Activated CD8-positive, alpha-beta T cell treated with anti-CD3 and anti-CD28 coated beads, Interleukin-2, amount 10 ng/mL, durations not matched to agents 7 days and 5 days (primary cell): ENCODE data around the gene NNMT. TPM values are rescaled to one million over a fixed set of nuclear protein-coding genes. Genes with fewer than 3 reads are reported as not detected.

Experiments
- ATAC-seq: fragments of 150-1000 bp; cut with Tn5 transposase; one replicate; pipeline ENCODE4 v1.10.0; 2021; ENCODE audit warnings: moderate library complexity
- CTCF ChIA-PET: fragments of 350-600 bp; sonication (Branson Sonifier 250); formaldehyde crosslinking; loops from one replicate; lab custom pipeline; 2021; ENCODE audit warnings: antibody characterized with exemption; lab: Charles Lee
- POLR2A ChIA-PET: fragments of 350-600 bp; sonication (Branson Sonifier 250); formaldehyde crosslinking; loops from one replicate; lab custom pipeline; 2021; ENCODE audit warnings: antibody characterized with exemption; lab: Charles Lee
- DNase-seq: peaks from one replicate; pipeline ENCODE4 v3.0.0-alpha.2; 2020
- H3K27ac Mint-ChIP-seq: one replicate; pipeline ENCODE4 v1.8.0; 2021; ENCODE audit warnings: mild to moderate bottlenecking, mixed read lengths
- H3K27me3 Mint-ChIP-seq: one replicate; pipeline ENCODE4 v1.8.0; 2021; ENCODE audit warnings: low read depth, mixed read lengths
- H3K36me3 Mint-ChIP-seq: one replicate; pipeline ENCODE4 v1.8.0; 2021; ENCODE audit warnings: low read depth, mixed read lengths
- H3K4me1 Mint-ChIP-seq: one replicate; pipeline ENCODE4 v1.8.0; 2021; ENCODE audit warnings: low read depth, mixed read lengths
- H3K4me3 Mint-ChIP-seq: one replicate; pipeline ENCODE4 v1.8.0; 2021; ENCODE audit warnings: mild to moderate bottlenecking, mixed read lengths
- H3K9me3 Mint-ChIP-seq: one replicate; pipeline ENCODE4 v1.8.0; 2022; ENCODE audit warnings: mixed read lengths; ENCODE audit not compliant: insufficient read depth
- total RNA-seq, 2 experiments: library from RNA; stranded (reverse); gene quantifications; one replicate each; pipeline ENCODE4 v1.2.3, GENCODE V29; 2021

NNMT gene
- not detected for total RNA-seq

GRCh38 chr11:114295676-114296604 is at the start of gene NNMT:
TSS of gene NNMT (plus strand) at chr11:114296399. CDS start at chr11:114296557, 158 bp downstream.
- DNase-seq (no peak), ATAC-seq (no peak)
- CTCF ChIA-PET: no interaction called here
- POLR2A ChIA-PET: no interaction called here
- peaks cover 4% of the 10 kb centered on the region for H3K9me3 Mint-ChIP-seq
- H3K4me3 Mint-ChIP-seq: no peak within 1 kb of the TSS
- H3K27ac Mint-ChIP-seq: no peak within 1 kb of the TSS
- no peaks in the 10 kb centered on the region for H3K36me3 Mint-ChIP-seq
- H3K27me3 Mint-ChIP-seq: peaks cover 15% of the 10 kb centered on the region
- no peaks in the 10 kb centered on the region for H3K4me1 Mint-ChIP-seq

- Mint-ChIP-seq H3K27me3 (no peaks in the 10 kb centered on the region), H3K4me3 (no peak overlapping the region), H3K36me3 (no peaks in the 10 kb centered on the region), H3K4me1 (no peaks in the 10 kb centered on the region), H3K9me3 (no peaks in the 10 kb centered on the region), H3K27ac (no peak overlapping the region)
- ChIA-PET POLR2A (no interaction called here), CTCF (interaction anchor here (0.7 to 2.0 kb wide), 4 partner anchors 14 to 212 kb away, joined by 3 to 11 read pairs (median 4); no protein-coding TSS in a partner anchor)
- ATAC-seq: no peak
- no peak for DNase-seq
Observed at GRCh38 chr11:114247070-114247789, 49.0 kb upstream of the NNMT start.

- DNase-seq: no peak
- Mint-ChIP-seq H3K36me3 (no peaks in the 10 kb centered on the region), H3K4me3 (no peak overlapping the region), H3K9me3 (no peaks in the 10 kb centered on the region), H3K4me1 (peaks cover 4% of the 10 kb centered on the region), H3K27me3 (no peaks in the 10 kb centered on the region), H3K27ac (no peak overlapping the region)
- ATAC-seq: no peak
- ChIA-PET POLR2A (no interaction called here), CTCF (interaction anchor here (1.0 to 3.0 kb wide), 4 partner anchors 11 to 90 kb away, joined by 3 to 22 read pairs (median 4); no protein-coding TSS in a partner anchor)
Observed at GRCh38 chr11:114250180-114250579, 46.0 kb upstream of the NNMT start.

- CTCF ChIA-PET: interaction anchor here (1.1 to 3.0 kb wide), 6 partner anchors 10 to 223 kb away, joined by 3 to 22 read pairs (median 4); no protein-coding TSS in a partner anchor
- DNase-seq (no peak), ATAC-seq (no peak)
- Mint-ChIP-seq H3K36me3 (no peaks in the 10 kb centered on the region), H3K27ac (no peak overlapping the region), H3K4me3 (no peak overlapping the region), H3K27me3 (no peaks in the 10 kb centered on the region), H3K9me3 (no peaks in the 10 kb centered on the region), H3K4me1 (peaks cover 4% of the 10 kb centered on the region)
- POLR2A ChIA-PET: no interaction called here
Observed at GRCh38 chr11:114250993-114251814, 45.0 kb upstream of the NNMT start.

- DNase-seq (no peak), ATAC-seq (no peak)
- no peak overlapping the region for H3K27ac Mint-ChIP-seq
- no peaks in the 10 kb centered on the region for H3K27me3 Mint-ChIP-seq
- H3K4me3 Mint-ChIP-seq: no peak overlapping the region
- CTCF ChIA-PET: interaction anchor here (1.1 to 3.0 kb wide), 5 partner anchors 9 to 224 kb away, joined by 3 to 22 read pairs (median 4); no protein-coding TSS in a partner anchor
- H3K9me3 Mint-ChIP-seq: no peaks in the 10 kb centered on the region
- POLR2A ChIA-PET: no interaction called here
- H3K36me3 Mint-ChIP-seq: no peaks in the 10 kb centered on the region
- H3K4me1 Mint-ChIP-seq: peaks cover 4% of the 10 kb centered on the region
Observed at GRCh38 chr11:114251815-114252337, 44.3 kb upstream of the NNMT start.

GRCh38 chr11:114252767-114253166 is 43.4 kb upstream of the NNMT start:
- Mint-ChIP-seq H3K27ac (no peak overlapping the region), H3K4me3 (no peak overlapping the region), H3K27me3 (no peaks in the 10 kb centered on the region), H3K36me3 (no peaks in the 10 kb centered on the region), H3K9me3 (no peaks in the 10 kb centered on the region), H3K4me1 (peaks cover 4% of the 10 kb centered on the region)
- POLR2A ChIA-PET: no interaction called here
- DNase-seq (no peak), ATAC-seq (no peak)
- CTCF ChIA-PET: no interaction called here

- Mint-ChIP-seq H3K4me3 (no peak overlapping the region), H3K4me1 (peaks cover 8% of the 10 kb centered on the region), H3K27ac (no peak overlapping the region), H3K36me3 (no peaks in the 10 kb centered on the region), H3K9me3 (no peaks in the 10 kb centered on the region), H3K27me3 (no peaks in the 10 kb centered on the region)
- POLR2A ChIA-PET: no interaction called here
- ATAC-seq: no peak
- no peak for DNase-seq
- CTCF ChIA-PET: no interaction called here
Observed at GRCh38 chr11:114253771-114254170, 42.4 kb upstream of the NNMT start.

GRCh38 chr11:114254571-114255146 is 41.5 kb upstream of the NNMT start:
- no peak overlapping the region for H3K27ac Mint-ChIP-seq
- H3K4me1 Mint-ChIP-seq: peaks cover 16% of the 10 kb centered on the region
- H3K4me3 Mint-ChIP-seq: no peak overlapping the region
- no peaks in the 10 kb centered on the region for H3K9me3 Mint-ChIP-seq
- CTCF ChIA-PET: no interaction called here
- ATAC-seq (no peak), DNase-seq (no peak)
- H3K27me3 Mint-ChIP-seq: no peaks in the 10 kb centered on the region
- no peaks in the 10 kb centered on the region for H3K36me3 Mint-ChIP-seq
- POLR2A ChIA-PET: no interaction called here

- Mint-ChIP-seq H3K27me3 (no peaks in the 10 kb centered on the region), H3K27ac (no peak overlapping the region), H3K9me3 (no peaks in the 10 kb centered on the region), H3K4me3 (no peak overlapping the region), H3K4me1 (peaks cover 22% of the 10 kb centered on the region), H3K36me3 (no peaks in the 10 kb centered on the region)
- ATAC-seq: no peak
- ChIA-PET POLR2A (no interaction called here), CTCF (no interaction called here)
- DNase-seq: no peak
Observed at GRCh38 chr11:114255289-114255688, 40.9 kb upstream of the NNMT start.

- POLR2A ChIA-PET: no interaction called here
- no peaks in the 10 kb centered on the region for H3K27me3 Mint-ChIP-seq
Observed at GRCh38 chr11:114256176-114256966, 39.8 kb upstream of the NNMT start.

More at GRCh38 chr11:114256176-114256966, 39.8 kb upstream of the NNMT start:
- no peaks in the 10 kb centered on the region for H3K36me3 Mint-ChIP-seq
- no peak overlapping the region for H3K27ac Mint-ChIP-seq
- H3K4me1 Mint-ChIP-seq: peaks cover 29% of the 10 kb centered on the region
- DNase-seq: no peak
- ATAC-seq: no peak
- no peak overlapping the region for H3K4me3 Mint-ChIP-seq
- no peaks in the 10 kb centered on the region for H3K9me3 Mint-ChIP-seq
- CTCF ChIA-PET: interaction anchor here (0.5 to 0.6 kb wide), 2 partner anchors 84 to 222 kb away, joined by 3 read pairs; no protein-coding TSS in a partner anchor
